Measurements from ENCODE around the gene CDADC1.

The CDADC1 gene

GRCh38 chr13:49298903-49299605 lies 51.3 kb downstream of the CDADC1 start:
- no peak overlapping the region for H3K4me3 ChIP-seq (ENCODE audit: low read depth, low read length)
- TF ChIP-seq, protein P1, sequence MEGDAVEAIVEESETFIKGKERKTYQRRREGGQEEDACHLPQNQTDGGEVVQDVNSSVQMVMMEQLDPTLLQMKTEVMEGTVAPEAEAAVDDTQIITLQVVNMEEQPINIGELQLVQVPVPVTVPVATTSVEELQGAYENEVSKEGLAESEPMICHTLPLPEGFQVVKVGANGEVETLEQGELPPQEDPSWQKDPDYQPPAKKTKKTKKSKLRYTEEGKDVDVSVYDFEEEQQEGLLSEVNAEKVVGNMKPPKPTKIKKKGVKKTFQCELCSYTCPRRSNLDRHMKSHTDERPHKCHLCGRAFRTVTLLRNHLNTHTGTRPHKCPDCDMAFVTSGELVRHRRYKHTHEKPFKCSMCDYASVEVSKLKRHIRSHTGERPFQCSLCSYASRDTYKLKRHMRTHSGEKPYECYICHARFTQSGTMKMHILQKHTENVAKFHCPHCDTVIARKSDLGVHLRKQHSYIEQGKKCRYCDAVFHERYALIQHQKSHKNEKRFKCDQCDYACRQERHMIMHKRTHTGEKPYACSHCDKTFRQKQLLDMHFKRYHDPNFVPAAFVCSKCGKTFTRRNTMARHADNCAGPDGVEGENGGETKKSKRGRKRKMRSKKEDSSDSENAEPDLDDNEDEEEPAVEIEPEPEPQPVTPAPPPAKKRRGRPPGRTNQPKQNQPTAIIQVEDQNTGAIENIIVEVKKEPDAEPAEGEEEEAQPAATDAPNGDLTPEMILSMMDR (IDR thresholded peaks at IDR 0.05; ENCODE audit: low read depth, low read length) = no peak

DNA sequence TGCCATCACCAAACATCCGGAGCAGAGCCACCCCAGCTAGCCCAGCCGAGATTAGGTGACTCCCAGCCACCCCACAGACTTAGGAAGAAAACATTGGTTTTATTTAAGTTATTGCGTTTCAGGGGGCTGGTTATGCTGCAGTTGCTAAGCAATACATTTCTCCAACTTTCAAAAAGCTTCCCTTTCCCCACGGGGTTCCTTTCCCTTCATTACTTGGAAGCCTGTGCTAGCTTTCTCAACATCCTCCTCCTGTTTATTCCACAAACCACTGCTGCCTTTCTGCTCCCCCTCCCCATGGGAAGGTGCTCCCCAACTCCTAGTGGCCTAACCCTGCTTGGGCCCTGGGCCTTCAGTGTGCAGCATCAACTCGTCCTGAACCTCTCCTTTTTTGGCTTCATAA lies 52.6 kb downstream of the CDADC1 start:
- no peak overlapping the region for H3K4me3 ChIP-seq (ENCODE audit: low read depth, low read length)

DNA sequence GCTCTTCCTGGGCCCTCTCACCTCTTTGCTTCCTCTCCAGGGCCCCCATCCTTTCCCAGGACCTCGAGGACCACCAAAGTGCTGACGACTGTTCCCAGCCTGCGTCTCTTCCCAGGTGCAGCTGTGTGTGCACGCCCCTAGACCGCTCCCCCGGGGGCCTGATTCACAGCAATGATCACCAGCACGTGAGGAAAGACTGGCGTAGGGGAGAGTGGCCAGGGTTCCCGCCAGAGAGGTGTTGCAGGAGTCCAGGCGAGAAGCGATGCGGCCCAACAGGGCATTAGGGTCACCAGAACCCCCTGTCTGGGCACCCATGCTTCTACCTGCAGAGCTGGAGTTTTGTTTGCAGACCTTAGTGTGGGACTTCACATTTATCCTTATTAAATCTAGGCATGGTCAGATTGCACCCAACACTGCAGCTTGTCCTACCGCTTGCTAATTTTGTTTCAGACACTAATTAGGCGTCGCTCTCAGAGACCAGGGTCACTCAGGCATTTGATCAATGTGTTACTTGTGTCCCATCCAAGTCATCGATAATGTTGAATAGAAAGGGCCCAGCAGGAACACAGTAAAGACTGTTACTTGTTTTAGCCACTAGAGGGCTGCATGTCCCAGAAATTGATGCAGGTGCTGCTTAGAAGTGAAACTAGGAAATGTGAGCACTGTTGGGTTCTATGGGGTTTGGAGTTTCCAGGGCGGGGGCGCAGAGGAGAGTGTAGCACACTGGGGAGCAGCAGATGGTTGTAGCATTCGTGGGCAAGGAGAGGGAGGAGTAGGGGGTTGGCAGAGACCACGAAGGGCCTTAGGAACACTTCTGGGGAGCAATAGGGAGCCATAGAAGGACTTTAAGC lies 53.2 kb downstream of the CDADC1 start:
- TF ChIP-seq, protein P1 (IDR thresholded peaks at IDR 0.05; ENCODE audit: low read depth, low read length) = peak; percentile 63
- H3K4me3 ChIP-seq (ENCODE audit: low read depth, low read length) = no peak overlapping the region

More for the DNA sequence above, 52.6 kb downstream of the CDADC1 start:
- TF ChIP-seq, protein P1 (IDR thresholded peaks at IDR 0.05; ENCODE audit: low read depth, low read length) = no peak

DNA sequence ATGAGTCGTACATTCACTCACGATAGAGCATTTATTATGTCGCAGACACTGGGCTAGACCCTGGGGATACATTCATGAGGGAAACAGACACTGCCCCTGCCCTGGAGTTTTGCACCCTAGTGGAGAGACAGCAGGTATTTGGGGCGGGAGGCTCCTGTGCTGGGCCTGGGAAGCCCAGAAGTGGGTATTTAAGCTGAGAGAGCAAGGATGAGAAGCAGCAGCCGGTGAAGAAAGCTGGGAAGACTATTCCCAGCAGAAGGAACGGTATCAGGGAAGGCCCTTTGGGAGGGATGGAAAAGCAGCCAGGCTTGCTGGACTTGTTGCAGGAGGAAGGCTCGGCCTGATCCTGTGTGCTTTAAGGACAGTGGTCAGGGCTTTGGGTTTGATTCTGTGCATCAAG lies 54.5 kb downstream of the CDADC1 start:
- no peak overlapping the region for H3K4me3 ChIP-seq (ENCODE audit: low read depth, low read length)
- TF ChIP-seq, protein P1 (IDR thresholded peaks at IDR 0.05; ENCODE audit: low read depth, low read length) = no peak

DNA sequence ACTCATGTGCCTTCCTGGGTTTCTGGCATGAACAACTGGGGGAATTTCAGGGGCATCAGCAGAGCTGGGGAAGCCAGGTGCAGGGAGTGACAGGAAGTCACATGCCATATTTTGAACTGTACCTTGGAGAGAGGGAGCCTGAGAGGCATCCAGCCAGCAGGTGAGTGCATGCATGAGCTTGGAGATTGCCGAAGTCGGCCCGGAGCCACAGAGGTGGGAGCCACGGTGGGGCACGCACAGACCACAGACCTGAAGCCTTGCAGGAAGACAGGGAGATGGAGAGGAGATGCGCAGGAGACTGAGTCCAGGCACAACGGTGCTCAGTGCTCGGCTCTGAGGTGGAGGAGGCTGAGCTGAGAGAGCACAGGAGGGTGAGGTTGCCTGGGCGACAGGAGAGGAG lies 55.1 kb downstream of the CDADC1 start:
- TF ChIP-seq, protein P1 (IDR thresholded peaks at IDR 0.05; ENCODE audit: low read depth, low read length) = no peak
- no peak overlapping the region for H3K4me3 ChIP-seq (ENCODE audit: low read depth, low read length)

GRCh38 chr13:49303533-49304252 lies 56.0 kb downstream of the CDADC1 start:
- TF ChIP-seq, protein P1 (IDR thresholded peaks at IDR 0.05; ENCODE audit: low read depth, low read length) = no peak
- H3K4me3 ChIP-seq (ENCODE audit: low read depth, low read length) = no peak overlapping the region

Data from WI38 (cell line).